ENCODE data around the gene RECK.

- TF ChIP-seq YY1 (IDR thresholded peaks at IDR 0.05; ENCODE audit: insufficient read depth, insufficient read length) (no peak), SUZ12 (IDR thresholded peaks at IDR 0.05; ENCODE audit: extremely low read depth, insufficient read depth, insufficient read length) (no peak), ZNF274 (IDR thresholded peaks at IDR 0.05; ENCODE audit: low read depth, low read length) (no peak)
These were observed 55.9 kb downstream of the RECK start for GRCh38 chr9:36092509-36093215.

Measured in NT2/D1 (cell line).